ENCODE data around the gene HNRNPAB. TPM values are rescaled to one million over a fixed set of nuclear protein-coding genes. Genes with fewer than 3 reads are reported as not detected.

HNRNPAB gene
- total and polyA plus RNA-seq, 7 donors: 74.1 to 243 (median 156) TPM

- Histone ChIP-seq H3K36me3 (ENCODE audit: insufficient read depth in 1 of 2, low read depth in 1 of 2) (peaks cover 9 to 88% of the 10 kb centered on the region in 2 donors), H3K27ac (peak overlapping the region; percentile 21), H3K4me1 (peaks cover 9% of the 10 kb centered on the region), H3K9me3 (no peaks in the 10 kb centered on the region), H3K4me3 (no peak overlapping the region), H3K27me3 (ENCODE audit: insufficient read depth in 3 of 3, low read length in 2 of 3) (no peaks in the 10 kb centered on the region)
- ATAC-seq (no peak), DNase-seq (no peak)
- no peak for TF ChIP-seq CTCF (IDR thresholded peaks at IDR 0.05)
- 64 to 67% (median 65%) methylated on average over 3 of the region's 3 CpGs for WGBS, 3 donors
- intact Hi-C loops (cut with DNase I): no loop called here
Measured at GRCh38 chr5:178218827-178219226, 14.5 kb downstream of the HNRNPAB start.

- Histone ChIP-seq H3K4me1 (peaks cover 9% of the 10 kb centered on the region), H3K36me3 (ENCODE audit: insufficient read depth in 1 of 2, low read depth in 1 of 2) (peaks cover 11 to 86% of the 10 kb centered on the region in 2 donors), H3K27ac (peak overlapping the region; percentile 43), H3K27me3 (ENCODE audit: insufficient read depth in 3 of 3, low read length in 2 of 3) (no peaks in the 10 kb centered on the region), H3K4me3 (no peak overlapping the region), H3K9me3 (no peaks in the 10 kb centered on the region)
- no peak for TF ChIP-seq CTCF (IDR thresholded peaks at IDR 0.05)
- peak in 2 of 4 donors; percentile 10 to 20 for ATAC-seq
- 62 to 83% (median 65%) methylated on average over 3 of the region's 3 CpGs for WGBS, 3 donors
- no peak for DNase-seq
- intact Hi-C loops (cut with DNase I): no loop called here
Measured at GRCh38 chr5:178221282-178221681, 16.9 kb downstream of the HNRNPAB start.

GRCh38 chr5:178221853-178222252, 17.5 kb downstream of the HNRNPAB start:
- no peaks in the 10 kb centered on the region for H3K9me3 ChIP-seq
- peak overlapping the region; percentile 43 for H3K27ac ChIP-seq
- intact Hi-C loops (cut with DNase I): no loop called here
- DNase-seq (peak in 1 of 2 donors; percentile 48), ATAC-seq (peak; percentile 50 to 72 (median 56))
- WGBS, 3 donors: 48 to 89% (median 60%) methylated on average over 4 to 5 of the region's 5 CpGs
- peaks cover 9% of the 10 kb centered on the region for H3K4me1 ChIP-seq
- no peaks in the 10 kb centered on the region for H3K27me3 ChIP-seq (ENCODE audit: insufficient read depth in 3 of 3, low read length in 2 of 3)
- no peak for TF ChIP-seq CTCF (IDR thresholded peaks at IDR 0.05)
- H3K36me3 ChIP-seq (ENCODE audit: insufficient read depth in 1 of 2, low read depth in 1 of 2): peaks cover 11 to 86% of the 10 kb centered on the region in 2 donors
- H3K4me3 ChIP-seq: no peak overlapping the region

- peak; percentile 35 to 45 (median 37) for ATAC-seq
Measured at GRCh38 chr5:178222292-178222691, 18.0 kb downstream of the HNRNPAB start.

More at GRCh38 chr5:178222292-178222691, 18.0 kb downstream of the HNRNPAB start:
- 86 to 97% (median 91%) methylated on average over 15 of the region's 15 CpGs for WGBS, 3 donors
- Histone ChIP-seq H3K4me3 (no peak overlapping the region), H3K27ac (peak overlapping the region; percentile 36), H3K27me3 (ENCODE audit: insufficient read depth in 3 of 3, low read length in 2 of 3) (no peaks in the 10 kb centered on the region), H3K36me3 (ENCODE audit: insufficient read depth in 1 of 2, low read depth in 1 of 2) (peaks cover 11 to 85% of the 10 kb centered on the region in 2 donors), H3K9me3 (no peaks in the 10 kb centered on the region), H3K4me1 (peaks cover 9% of the 10 kb centered on the region)
- peak in 1 of 2 donors; percentile 39 for DNase-seq
- intact Hi-C loops (cut with DNase I): no loop called here
- TF ChIP-seq CTCF (IDR thresholded peaks at IDR 0.05): no peak
